Measurements from ENCODE around the gene PPP2R2B. TPM values are rescaled to one million over a fixed set of nuclear protein-coding genes. Genes with fewer than 3 reads are reported as not detected.

Gene PPP2R2B
- total RNA-seq, 1 donor from 2014 or later, result 0.80 TPM

- intact Hi-C loops (cut with micrococcal nuclease), result no loop called here
Measured at GRCh38 chr5:146704949-146705665, 173.4 kb downstream of the PPP2R2B start.

GRCh38 chr5:146703899-146704298, 174.7 kb downstream of the PPP2R2B start:
- intact Hi-C loops (cut with micrococcal nuclease), result no loop called here

- intact Hi-C loops (cut with micrococcal nuclease), result no loop called here
Measured at GRCh38 chr5:146703499-146703898, 175.1 kb downstream of the PPP2R2B start.

GRCh38 chr5:146699664-146700418, 178.7 kb downstream of the PPP2R2B start:
- intact Hi-C loops (cut with micrococcal nuclease), result no loop called here

DNA sequence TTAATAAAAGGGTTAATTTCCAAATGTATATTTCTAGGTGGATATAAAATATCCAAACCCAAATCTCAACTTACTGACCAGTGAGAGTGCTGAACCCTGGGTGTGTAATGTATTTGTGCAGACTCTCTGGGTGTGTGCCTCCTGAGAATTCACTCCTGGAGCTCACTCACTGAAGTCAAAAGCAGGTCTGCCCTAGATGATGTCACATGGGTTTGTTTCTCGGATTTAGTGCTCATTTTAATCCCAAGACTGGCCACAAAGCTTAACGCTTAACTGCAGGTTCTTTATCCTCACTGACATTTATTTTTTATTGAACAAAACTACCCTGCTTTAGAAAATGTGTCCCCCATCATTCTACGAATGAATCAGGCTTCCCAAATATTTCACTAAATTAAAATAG, 179.4 kb downstream of the PPP2R2B start:
- intact Hi-C loops (cut with micrococcal nuclease), result no loop called here

- intact Hi-C loops (cut with micrococcal nuclease), result no loop called here
Measured at GRCh38 chr5:146698651-146699050, 179.9 kb downstream of the PPP2R2B start.

DNA sequence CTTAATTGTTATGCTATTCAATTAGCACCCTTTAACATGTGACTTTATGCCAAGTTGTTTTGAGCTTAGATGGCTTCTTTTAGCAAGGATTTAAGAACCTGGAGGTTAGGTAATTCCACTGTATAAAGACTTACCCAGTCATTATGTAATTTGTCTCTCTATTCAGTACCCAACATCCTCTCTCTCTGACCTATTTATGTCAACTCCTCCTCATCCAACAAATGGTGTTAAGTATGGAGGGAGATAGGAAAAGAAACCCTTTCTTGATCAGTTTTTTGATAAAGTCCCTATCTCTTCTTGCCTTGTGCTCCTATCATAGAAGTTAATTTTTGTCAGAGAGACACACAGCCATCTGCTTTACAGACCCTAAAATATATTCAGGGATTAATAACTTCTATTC, 181.3 kb downstream of the PPP2R2B start:
- intact Hi-C loops (cut with micrococcal nuclease), result no loop called here

DNA sequence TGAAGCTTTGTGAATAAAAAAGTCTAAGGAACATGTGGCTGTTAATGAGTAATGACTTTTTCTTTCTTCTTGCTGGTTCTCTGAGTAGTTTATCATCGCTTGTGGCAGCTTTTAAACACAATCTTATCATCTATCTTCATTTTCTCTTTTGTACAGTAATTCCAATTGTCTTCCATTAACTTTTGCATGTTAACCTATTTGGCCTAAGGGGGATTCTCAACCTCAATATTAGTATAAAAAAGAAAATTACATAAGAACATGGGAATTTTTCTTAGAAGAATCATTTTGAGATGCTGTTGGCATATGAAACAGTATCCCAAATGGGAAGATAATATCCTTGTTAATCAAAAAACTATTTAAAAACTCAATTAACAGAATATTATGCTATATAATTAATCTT, 182.9 kb downstream of the PPP2R2B start:
- intact Hi-C loops (cut with micrococcal nuclease), result no loop called here

DNA sequence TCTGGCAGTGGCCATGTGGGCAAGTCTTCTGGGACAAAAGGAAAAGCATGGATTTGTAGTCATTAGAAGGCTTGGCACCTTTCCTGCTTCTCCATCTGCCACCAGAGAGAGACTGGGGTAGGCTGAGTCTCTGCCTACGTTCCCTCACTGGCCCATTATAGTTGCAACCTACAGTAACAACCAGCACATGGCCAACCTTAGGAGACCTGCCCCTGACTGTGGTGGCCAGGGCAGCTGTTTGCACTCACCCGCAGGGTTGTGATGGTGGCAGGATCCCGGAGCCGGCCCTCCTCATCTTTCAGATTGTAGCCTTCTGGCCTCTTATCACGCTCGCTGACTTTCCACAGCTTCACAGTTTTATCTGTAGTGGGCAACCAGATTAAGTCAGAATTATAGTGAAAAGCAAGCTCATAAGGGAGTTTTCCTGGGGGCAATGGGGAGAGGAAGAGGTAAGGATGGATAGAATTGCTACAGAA, 187.6 kb downstream of the PPP2R2B start:
- intact Hi-C loops (cut with micrococcal nuclease), result no loop called here

- intact Hi-C loops (cut with micrococcal nuclease), result no loop called here
Measured at GRCh38 chr5:146687630-146688029, 190.9 kb downstream of the PPP2R2B start.

DNA sequence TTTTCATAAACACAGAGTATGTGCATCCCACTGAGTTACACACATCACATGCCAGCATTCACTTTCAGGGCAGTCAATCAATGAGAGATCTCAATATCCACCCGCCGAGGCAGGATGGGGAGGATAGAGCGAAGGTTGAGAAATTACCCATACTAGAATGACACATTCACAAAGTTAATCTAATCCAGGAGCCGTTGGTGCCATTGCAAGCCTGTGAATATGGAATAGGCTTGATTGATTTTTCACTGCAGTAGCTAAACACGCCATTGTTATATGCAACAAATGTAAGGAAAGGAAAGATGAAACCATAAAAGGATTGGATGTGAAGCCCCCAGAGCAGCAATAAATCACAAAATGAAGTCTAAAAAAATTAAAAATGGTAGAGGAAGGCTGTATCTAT, 194.7 kb downstream of the PPP2R2B start:
- intact Hi-C loops (cut with micrococcal nuclease), result no loop called here

DNA sequence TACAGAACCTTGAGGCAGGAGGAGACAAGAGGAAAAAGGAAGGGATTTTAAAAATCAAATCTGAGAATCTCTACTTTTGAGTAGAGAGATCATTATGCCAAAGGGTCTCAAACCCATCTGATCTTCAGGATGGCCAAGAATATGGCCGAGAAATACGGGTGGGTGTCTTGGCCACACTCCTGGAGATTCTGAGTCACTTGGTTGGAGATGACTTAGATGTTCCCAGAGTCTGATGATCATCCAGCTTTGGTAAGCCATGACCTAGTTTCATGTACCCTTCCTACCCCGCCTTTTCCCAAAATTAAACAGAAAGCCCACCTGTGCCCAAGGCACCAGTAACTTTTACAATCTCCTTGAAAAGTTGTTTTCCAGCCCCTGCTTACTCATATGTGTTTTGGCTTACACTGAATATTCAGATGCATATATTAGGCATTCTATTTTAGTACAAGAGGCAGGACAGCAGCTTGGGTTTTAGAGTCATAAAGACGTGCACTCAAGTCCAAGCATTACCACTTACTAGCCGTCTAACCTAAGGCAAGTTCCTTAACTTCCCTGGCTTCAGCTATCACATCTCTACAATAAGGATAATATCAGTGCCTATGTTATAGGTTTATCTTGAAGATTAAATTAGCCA, 195.5 kb downstream of the PPP2R2B start:
- intact Hi-C loops (cut with micrococcal nuclease), result no loop called here

GRCh38 chr5:146681585-146682105, 196.9 kb downstream of the PPP2R2B start:
- intact Hi-C loops (cut with micrococcal nuclease), result no loop called here

DNA sequence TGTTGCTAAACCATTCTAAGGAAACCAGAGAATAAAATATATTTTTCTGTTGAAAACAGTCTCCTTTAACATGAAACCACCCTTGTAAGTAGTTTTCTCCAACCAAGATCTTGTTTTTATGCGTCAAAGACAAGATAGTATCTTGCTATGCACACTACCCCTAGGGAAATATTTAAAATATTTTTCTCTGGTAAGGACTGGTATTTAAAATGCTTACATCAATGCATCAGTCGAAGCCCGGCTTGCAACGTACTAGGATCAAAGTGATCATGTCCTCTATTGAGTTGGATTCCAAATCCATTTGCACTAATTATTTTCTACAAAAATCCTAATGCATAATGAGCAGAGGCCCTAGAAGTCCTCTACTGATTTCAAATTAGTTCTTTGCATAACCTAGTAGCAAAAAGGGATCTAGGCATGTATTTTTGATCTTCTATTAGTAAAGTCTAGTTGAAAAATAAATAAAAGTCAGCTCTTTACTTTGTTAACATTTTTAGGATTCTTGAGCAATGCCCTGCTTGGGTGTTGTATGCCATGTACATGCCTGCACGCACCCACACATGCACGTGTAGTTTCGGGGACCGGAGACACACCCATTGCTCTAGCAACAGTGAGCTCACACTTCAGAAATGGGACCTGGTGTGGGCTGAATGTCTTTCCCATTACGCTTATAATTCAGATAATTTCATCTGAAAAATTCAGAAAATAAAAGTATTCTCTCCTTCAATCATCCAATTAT, 197.5 kb downstream of the PPP2R2B start:
- intact Hi-C loops (cut with micrococcal nuclease), result no loop called here

DNA sequence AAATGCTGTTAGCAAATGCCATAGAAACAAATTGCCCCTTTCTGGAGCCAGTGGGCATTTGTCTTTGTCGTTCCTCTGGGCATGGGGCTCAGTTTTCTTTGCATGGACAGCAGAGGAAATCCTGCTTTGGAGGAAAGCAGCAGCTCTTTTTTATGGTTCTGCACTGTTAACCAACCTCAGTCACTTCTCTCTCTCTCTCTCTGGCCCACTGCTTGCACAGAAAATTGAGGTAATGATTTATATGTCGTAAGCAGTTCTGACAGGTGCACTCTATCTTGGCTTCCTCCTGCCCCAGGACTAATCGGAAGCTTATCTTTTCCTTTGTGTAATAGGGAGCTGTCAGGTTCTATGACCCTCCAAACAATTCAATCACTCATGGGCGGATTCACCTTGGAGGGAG, 202.9 kb downstream of the PPP2R2B start:
- intact Hi-C loops (cut with micrococcal nuclease), result no loop called here

DNA sequence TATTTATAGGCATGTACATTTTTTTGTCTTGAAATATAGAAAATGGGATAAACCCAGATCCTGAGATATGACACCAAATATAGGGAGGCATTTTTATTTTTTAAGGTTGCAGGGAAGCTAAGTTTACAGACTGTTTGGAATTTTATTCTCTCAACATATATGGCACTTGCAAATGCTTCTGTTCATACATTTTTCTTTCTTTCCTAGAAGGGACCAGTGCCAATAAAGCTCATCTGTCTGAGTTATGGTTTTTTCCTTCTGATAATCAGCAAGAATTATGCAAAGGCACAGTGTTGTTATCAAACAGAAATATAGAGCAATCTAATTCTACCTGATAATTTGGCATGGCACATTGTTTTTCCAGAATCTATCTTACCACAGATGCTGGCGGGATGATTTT, 205.7 kb downstream of the PPP2R2B start:
- intact Hi-C loops (cut with micrococcal nuclease), result no loop called here

DNA sequence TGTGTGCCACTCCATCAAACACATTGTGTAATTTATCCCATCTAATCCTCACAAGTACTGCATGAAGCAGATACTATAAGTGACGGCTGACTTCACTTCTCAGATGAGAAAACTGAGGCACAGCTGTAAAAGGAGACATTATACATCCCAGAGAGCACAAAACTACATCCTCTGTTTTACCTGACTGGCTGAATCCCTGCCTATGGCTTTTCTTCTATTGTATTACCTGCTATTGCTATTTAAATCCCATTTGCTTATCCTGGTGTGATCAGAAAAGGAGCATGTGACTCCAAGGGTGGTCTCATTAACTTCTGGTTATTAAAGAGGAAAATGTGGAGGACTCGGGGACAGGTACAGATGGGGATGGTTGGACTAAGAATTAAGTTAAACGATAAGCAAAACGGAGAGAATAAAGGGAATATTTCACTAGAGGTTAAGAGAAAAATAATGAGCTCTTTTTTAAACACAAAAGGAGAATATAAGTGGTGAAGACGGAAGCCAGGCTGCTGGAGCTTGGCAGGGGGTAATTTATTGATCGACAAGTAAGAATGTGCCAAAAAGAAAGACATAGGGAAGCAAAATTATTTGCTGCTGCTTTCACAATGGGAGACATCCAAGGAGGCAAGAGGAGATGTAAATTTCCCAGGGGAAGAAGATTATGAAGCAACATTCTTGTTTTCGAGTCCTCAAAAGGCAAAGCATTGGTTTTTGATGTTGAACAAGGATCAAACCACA, 206.8 kb downstream of the PPP2R2B start:
- intact Hi-C loops (cut with micrococcal nuclease), result no loop called here

DNA sequence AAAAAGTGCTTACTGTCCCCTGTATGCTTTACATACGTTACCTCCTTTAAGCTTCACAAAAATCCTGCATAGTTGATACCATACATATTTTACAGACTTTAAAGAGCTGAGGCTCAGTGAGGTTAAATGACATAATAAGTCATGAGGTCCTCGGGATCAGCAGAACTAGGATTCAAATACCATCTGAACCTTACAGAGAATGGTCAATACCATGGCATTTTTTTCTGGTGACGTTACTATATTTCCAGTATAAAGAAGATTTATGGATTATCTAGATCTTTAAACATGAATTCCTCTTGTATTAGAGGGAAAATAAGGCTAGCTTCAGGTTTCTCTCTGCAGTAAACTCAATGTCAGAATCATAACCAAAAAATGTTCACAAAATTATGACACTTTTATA, 208.9 kb downstream of the PPP2R2B start:
- intact Hi-C loops (cut with micrococcal nuclease), result loop anchor here (10.0 kb wide), 1 partner anchor 85 kb away; no protein-coding TSS in a partner anchor

DNA sequence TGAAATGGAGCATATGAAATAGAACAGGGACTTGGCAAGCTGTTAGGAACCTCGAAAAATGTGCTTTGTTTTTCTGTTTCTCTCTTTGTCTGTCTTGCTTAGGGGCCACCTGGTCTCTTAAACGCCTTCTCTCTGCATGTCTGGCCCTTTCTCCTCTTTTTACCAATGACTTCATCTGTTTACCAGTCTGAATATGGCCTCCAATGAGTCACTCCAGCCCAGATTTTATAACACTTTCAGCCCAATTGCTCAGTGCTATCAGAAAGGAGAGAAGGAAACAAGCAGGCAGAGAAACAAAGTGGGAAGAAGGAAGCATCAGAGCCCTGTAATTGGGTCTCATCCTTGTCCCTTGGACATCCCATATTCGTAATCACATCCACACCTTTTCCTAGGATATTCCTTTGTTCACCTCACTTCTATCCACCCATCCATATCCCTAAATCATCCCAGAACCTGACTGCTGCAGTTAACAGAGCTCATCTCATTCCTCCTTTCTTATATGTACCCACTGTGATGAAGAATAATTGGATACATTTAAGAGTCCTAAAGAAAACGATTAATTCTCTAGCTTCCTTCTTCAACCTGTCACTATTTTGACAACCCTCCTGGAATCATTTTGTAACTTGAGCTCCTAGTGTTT, 210.8 kb downstream of the PPP2R2B start:
- intact Hi-C loops (cut with micrococcal nuclease), result loop anchor here (10.0 kb wide), 1 partner anchor 87 kb away; no protein-coding TSS in a partner anchor

DNA sequence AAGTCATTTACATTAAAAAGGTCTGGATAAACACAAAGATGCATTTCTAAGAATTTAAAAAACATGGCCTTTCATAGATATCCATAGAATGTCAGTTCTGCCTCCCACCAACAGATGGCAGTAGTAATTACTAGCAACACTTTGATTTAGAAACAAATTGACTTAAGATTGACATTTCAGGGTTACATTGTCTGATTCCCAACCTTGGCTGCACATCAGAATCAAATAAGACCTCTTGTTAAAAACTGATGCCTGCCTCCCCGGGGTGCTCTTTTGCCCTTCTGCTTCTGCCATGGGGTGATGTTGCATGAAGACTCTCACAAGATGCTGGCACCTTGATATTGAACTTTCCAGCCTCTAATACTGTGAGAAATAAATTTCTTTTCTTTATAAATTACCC, 216.3 kb downstream of the PPP2R2B start:
- intact Hi-C loops (cut with micrococcal nuclease), result loop anchor here (1.0 to 10.0 kb wide), 4 partner anchors 93 to 525 kb away; no protein-coding TSS in a partner anchor
